Suprapubic skin (tissue), 4 donors: ENCODE data around the gene ATG16L2.

ENCODE experiments used
- CTCF ChIP-seq, 2 donors: fragments of 200-600 bp in 1 of 2; fragments of 450-650 bp in 1 of 2; sonication (generic) in 1 of 2; IDR thresholded peaks; one replicate each; pipeline ENCODE4 v1.5.1; 2016 to 2019; ENCODE audit warnings: antibody characterized with exemption in 2 of 2, mild to moderate bottlenecking in 1 of 2, moderate library complexity in 1 of 2
- EP300 ChIP-seq: sonication (generic); formaldehyde crosslinking; IDR thresholded peaks from one replicate; pipeline ENCODE4 v1.6.1; 2017; ENCODE audit warnings: antibody characterized with exemption
- POLR2A ChIP-seq, 2 donors: fragments of 450-650 bp; IDR thresholded peaks; one replicate each; pipeline ENCODE4 v1.6.1; 2017; ENCODE audit warnings: antibody characterized with exemption in 2 of 2, mild to moderate bottlenecking in 2 of 2, moderate library complexity in 2 of 2
- POLR2AphosphoS5 ChIP-seq, 3 donors: sonication (generic); formaldehyde crosslinking; IDR thresholded peaks; one replicate each; pipeline ENCODE4 v1.6.1; 2017; ENCODE audit warnings: antibody characterized with exemption in 3 of 3

DNA sequence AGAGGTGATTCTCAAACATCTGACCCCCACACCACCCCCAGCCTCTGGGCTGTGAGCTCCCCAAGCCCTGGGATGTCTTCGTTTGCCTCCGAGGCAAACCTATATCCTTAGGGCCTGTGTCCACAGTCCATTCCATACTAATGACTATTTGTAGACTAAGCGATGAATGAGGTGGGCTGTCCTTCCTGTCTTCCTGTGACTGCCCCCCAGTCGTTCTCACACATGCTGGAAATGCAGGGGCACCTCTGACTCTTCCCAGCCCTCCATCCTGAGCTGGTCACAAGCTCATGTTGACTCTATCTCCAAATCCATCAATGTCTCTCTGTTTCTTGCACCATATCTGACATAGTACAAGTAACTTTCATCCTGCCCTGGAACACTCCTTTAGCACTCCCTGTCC, 4.8 kb downstream of the ATG16L2 start:
- TF ChIP-seq CTCF (IDR thresholded peaks at IDR 0.05) (no peak), POLR2AphosphoS5 (IDR thresholded peaks at IDR 0.05) (no peak), POLR2A (IDR thresholded peaks at IDR 0.05) (no peak), EP300 (no peak)
